Uterus (tissue), 4 donors: ENCODE measurements around the gene ZNF536. TPM values are rescaled to one million over a fixed set of nuclear protein-coding genes. Genes with fewer than 3 reads are reported as not detected.

Experiments
- DNase-seq, 2 donors: peaks; one replicate each; pipeline ENCODE4 v3.0.0-alpha.2; 2019 to 2020
- H3K27ac ChIP-seq, 2 donors: fragments of 200-600 bp; sonication (generic); 1 replicate in 1 of 2; 2 replicates in 1 of 2; pipeline ENCODE4 v1.5.1; 2016 to 2018
- H3K27me3 ChIP-seq, 2 donors: fragments of 200-600 bp; sonication (generic); one replicate each; pipeline ENCODE4 v1.5.1; 2018 to 2019; ENCODE audit warnings: control low read depth in 1 of 2
- H3K36me3 ChIP-seq, 2 donors: fragments of 200-600 bp; sonication (generic); one replicate each; pipeline ENCODE4 v1.5.1; 2019; ENCODE audit warnings: control low read depth in 1 of 2
- H3K4me1 ChIP-seq, 2 donors: fragments of 200-600 bp; sonication (generic); one replicate each; pipeline ENCODE4 v1.5.1; 2018 to 2019; ENCODE audit warnings: control low read depth in 1 of 2
- H3K4me3 ChIP-seq, 2 donors: fragments of 200-600 bp; sonication (generic); 1 replicate in 1 of 2; 2 replicates in 1 of 2; pipeline ENCODE4 v1.5.1; 2018 to 2019; ENCODE audit warnings: mild to moderate bottlenecking in 1 of 2
- H3K9me3 ChIP-seq, 2 donors: fragments of 200-600 bp; sonication (generic); one replicate each; pipeline ENCODE4 v1.5.1; 2019; ENCODE audit warnings: control low read depth in 1 of 2
- POLR2A ChIP-seq, 2 donors: fragments of 450-650 bp; IDR thresholded peaks; one replicate each; pipeline ENCODE4 v1.6.1; 2016; ENCODE audit warnings: antibody characterized with exemption in 2 of 2, mild to moderate bottlenecking in 1 of 2, moderate library complexity in 1 of 2
- intact Hi-C: fragments of 100-400 bp; cut with DNase I; formaldehyde crosslinking; loops from one replicate; pipeline ENCODE4 v1.15.1; 2023; ENCODE audit warnings: low total_unique reads
- total RNA-seq, 4 donors: library from RNA; depleted of rRNA in 3 of 4; stranded (reverse); fragments of >200 nt in 3 of 4; gene quantifications; one replicate each; pipeline versions ENCODE4 v1.1.0 to v1.2.4, GENCODE V29; 2014 to 2023
- TF ChIP-seq, protein P1 (sequence below), 4 experiments: fragments of 200-600 bp in 2 of 4; fragments of 450-650 bp in 2 of 4; sonication (generic) in 2 of 4; IDR thresholded peaks; one replicate each; pipeline ENCODE4 v1.5.1; 2016 to 2019; ENCODE audit warnings: antibody characterized with exemption in 4 of 4, mild to moderate bottlenecking in 2 of 4, moderate library complexity in 1 of 4
- donor health status: DM: yes; HTN: yes; CAD: no.

The ZNF536 gene
- total RNA-seq, 4 donors from 2014 or later = 0.67 to 3.3 (median 2.8) TPM; not detected in 1

DNA sequence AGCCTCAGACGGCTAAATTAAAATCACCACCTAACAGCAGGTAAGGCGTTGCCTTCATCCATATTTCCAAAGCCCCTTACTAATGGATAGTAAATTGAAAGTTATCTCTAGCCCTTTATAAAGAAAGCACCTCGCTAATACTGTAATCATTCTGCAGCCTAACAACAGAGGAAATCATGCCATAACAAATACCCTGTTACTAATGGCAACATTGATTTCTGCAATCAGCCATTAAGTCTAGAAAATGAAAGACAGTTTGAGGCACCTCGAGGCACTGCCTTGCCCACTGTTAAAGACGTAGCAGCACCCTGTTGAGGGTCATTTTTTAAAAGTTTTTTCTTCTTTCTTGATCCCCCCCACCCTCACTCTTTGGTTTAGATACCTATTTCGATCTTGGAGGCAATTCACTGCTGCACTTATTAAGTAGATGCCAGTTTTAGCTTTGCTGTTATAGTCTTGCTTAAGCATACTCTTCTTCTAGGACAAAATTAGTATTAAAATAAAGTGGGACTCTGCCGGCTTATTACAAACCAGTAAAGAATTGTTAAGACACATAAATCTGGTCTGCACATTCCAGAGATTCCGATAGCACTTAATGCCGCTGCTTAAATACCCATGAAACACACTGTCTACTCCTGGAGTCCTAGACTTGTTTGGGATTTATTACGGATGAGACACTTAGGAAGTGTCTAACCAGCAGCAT lies 74.8 kb downstream of the ZNF536 start:
- Histone ChIP-seq H3K27ac (no peak overlapping the region), H3K4me3 (no peak overlapping the region), H3K4me1 (no peaks in the 10 kb centered on the region), H3K36me3 (no peaks in the 10 kb centered on the region), H3K9me3 (no peaks in the 10 kb centered on the region), H3K27me3 (no peaks in the 10 kb centered on the region)
- intact Hi-C loops = no loop called here
- TF ChIP-seq POLR2A (IDR thresholded peaks at IDR 0.05) = no peak
- TF ChIP-seq, protein P1, sequence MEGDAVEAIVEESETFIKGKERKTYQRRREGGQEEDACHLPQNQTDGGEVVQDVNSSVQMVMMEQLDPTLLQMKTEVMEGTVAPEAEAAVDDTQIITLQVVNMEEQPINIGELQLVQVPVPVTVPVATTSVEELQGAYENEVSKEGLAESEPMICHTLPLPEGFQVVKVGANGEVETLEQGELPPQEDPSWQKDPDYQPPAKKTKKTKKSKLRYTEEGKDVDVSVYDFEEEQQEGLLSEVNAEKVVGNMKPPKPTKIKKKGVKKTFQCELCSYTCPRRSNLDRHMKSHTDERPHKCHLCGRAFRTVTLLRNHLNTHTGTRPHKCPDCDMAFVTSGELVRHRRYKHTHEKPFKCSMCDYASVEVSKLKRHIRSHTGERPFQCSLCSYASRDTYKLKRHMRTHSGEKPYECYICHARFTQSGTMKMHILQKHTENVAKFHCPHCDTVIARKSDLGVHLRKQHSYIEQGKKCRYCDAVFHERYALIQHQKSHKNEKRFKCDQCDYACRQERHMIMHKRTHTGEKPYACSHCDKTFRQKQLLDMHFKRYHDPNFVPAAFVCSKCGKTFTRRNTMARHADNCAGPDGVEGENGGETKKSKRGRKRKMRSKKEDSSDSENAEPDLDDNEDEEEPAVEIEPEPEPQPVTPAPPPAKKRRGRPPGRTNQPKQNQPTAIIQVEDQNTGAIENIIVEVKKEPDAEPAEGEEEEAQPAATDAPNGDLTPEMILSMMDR (IDR thresholded peaks at IDR 0.05) = no peak
- DNase-seq = no peak

DNA sequence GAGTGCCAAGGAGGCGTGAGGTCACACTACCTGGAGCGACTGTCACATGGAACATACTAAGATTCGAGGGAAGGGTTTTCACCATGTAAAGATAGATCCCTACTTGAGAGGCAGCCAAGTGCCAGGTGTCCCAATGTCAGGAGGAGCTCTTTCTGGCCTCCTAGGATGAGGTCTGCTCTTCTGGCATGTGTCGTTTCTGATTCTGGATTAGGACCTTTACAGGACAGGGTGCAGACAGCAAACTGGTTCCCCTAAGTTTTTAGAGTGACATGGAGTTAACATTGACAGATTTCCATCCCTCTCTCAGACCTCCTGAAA lies 75.3 kb downstream of the ZNF536 start:
- Histone ChIP-seq H3K4me1 (no peaks in the 10 kb centered on the region), H3K36me3 (no peaks in the 10 kb centered on the region), H3K4me3 (no peak overlapping the region), H3K9me3 (no peaks in the 10 kb centered on the region), H3K27me3 (no peaks in the 10 kb centered on the region), H3K27ac (no peak overlapping the region)
- intact Hi-C loops = no loop called here
- no peak for DNase-seq
- TF ChIP-seq POLR2A (IDR thresholded peaks at IDR 0.05) = no peak
- TF ChIP-seq, protein P1 (IDR thresholded peaks at IDR 0.05) = no peak

DNA sequence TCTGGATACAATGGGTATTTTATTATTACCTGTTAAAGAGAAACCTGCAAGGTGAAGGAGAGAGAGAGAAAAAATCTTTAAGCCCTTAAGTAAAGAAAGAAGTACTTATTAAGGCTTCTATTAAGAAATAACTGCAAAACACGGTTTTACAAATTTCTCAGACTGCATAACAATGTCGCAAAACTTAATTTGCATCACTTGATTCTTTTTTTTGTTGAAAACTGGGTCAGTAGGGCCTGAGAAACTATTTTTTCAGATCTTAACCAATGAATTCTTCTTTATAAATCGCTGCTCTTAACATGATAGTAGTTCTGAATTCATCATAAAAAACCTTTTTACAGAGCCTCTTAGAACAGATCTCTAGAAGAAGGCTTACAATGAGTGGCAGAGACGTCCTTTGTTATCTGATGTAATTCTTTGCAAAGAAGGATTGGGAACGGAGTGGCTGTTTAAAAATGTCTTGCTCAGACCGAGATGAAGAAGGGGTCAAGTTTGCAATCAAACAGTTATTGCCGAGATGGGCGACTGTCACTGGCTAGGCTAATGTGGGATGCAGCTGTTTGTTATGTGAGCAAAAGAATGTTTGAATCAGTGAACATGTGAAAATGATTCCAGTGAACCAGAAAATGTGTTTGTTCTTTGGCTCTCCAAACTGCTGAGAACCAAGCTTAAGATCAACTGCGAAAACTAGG lies 76.3 kb downstream of the ZNF536 start:
- H3K27me3 ChIP-seq = no peaks in the 10 kb centered on the region
- no peaks in the 10 kb centered on the region for H3K4me1 ChIP-seq
- no peaks in the 10 kb centered on the region for H3K36me3 ChIP-seq
- no peak overlapping the region for H3K4me3 ChIP-seq
- intact Hi-C loops = no loop called here
- H3K27ac ChIP-seq = no peak overlapping the region
- no peaks in the 10 kb centered on the region for H3K9me3 ChIP-seq
- TF ChIP-seq, protein P1 (IDR thresholded peaks at IDR 0.05) = no peak
- TF ChIP-seq POLR2A (IDR thresholded peaks at IDR 0.05) = no peak
- no peak for DNase-seq

DNA sequence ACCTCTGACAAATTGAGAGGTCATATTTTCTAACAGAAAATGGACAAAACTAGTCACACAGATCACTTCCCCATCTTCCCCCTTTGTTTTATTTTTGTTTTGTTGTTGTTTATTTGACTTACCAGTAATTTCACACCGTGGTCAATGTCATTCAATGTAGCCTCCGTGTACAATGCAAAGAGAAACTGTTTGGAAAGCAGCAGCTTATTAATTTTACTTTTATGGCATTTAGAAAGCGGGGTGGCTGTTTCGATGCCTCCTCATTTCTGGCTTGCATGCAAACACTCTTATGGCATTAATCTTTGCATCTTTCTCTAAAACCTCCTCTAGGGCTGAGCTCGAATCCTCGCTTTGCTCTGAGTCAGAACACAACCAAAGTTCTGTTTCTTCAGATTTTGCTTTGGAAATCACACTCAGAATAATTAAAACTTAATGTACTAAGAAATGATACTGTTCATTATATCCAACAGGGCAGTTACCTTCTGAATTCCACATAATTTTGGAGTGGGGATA lies 77.0 kb downstream of the ZNF536 start:
- Histone ChIP-seq H3K36me3 (no peaks in the 10 kb centered on the region), H3K27me3 (no peaks in the 10 kb centered on the region), H3K27ac (no peak overlapping the region), H3K4me3 (no peak overlapping the region), H3K9me3 (no peaks in the 10 kb centered on the region), H3K4me1 (no peaks in the 10 kb centered on the region)
- DNase-seq = no peak
- intact Hi-C loops = no loop called here
- TF ChIP-seq, protein P1 (IDR thresholded peaks at IDR 0.05) = no peak
- TF ChIP-seq POLR2A (IDR thresholded peaks at IDR 0.05) = no peak

DNA sequence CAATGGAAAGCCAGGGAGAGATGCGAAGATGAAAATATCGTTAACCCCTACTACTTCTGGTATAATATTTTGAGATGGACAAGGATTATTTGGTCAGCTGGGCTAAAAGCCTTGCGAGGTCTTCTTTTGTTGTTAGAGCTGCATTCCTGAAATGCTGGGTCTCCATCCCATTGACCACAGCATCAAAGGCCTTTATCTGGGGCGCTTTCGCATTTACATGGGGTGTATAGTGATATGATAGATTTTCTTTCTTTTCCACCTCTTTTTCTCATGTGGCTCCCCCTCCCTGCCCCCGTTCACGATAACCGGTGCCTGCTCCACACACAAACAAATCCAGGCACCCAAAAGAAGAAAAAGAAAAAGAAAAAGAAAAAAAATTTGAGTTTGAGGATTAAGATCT lies 77.5 kb downstream of the ZNF536 start:
- Histone ChIP-seq H3K27me3 (no peaks in the 10 kb centered on the region), H3K36me3 (no peaks in the 10 kb centered on the region), H3K9me3 (no peaks in the 10 kb centered on the region), H3K4me1 (no peaks in the 10 kb centered on the region), H3K4me3 (peak overlapping the region in 1 of 2 donors; percentile 27), H3K27ac (peak overlapping the region in 1 of 2 donors; percentile 56)
- intact Hi-C loops = no loop called here
- TF ChIP-seq, protein P1 (IDR thresholded peaks at IDR 0.05) = no peak
- TF ChIP-seq POLR2A (IDR thresholded peaks at IDR 0.05) = no peak
- no peak for DNase-seq
